ENCODE measurements around the gene TM7SF3.
"Not testable (repeated sequence)": the region's sequence is repeated elsewhere in the genome, so short reads cannot be mapped to it uniquely, and the experiment has no call there.

The TM7SF3 gene

DNA sequence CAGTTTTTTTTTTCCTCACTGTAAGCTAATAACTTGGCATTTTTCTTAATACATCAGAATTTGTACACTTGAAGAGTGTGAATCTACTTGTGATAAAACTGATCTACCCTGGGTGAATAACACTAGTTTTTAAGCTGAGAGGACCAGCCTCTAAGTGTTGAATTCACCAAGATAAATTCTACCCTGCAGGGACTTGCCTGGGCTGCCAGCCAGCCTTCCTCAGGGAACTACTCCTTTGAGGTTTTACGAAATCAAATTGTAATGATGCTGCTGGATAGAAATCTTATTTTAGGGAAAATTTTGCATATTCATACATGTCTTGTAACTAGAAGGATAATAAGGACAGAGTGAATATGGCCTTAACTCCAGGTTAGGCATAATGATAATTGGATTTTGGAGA, 10.1 kb upstream of the TM7SF3 start:
- H3K27ac ChIP-seq = no peak overlapping the region
- no peak overlapping the region for H3K9ac ChIP-seq (ENCODE audit: insufficient read length)
- TF ChIP-seq FOXP2 (optimal IDR thresholded peaks at IDR 0.05; ENCODE audit: control extremely low read depth, extremely low read length, insufficient read depth) (no peak), POLR2AphosphoS5 (IDR thresholded peaks at IDR 0.05; ENCODE audit: borderline replicate concordance, low read depth, low read length) (no peak), EZH2 (IDR thresholded peaks at IDR 0.05) (no peak)
- peaks cover 15% of the 10 kb centered on the region for H3K36me3 ChIP-seq (ENCODE audit: insufficient read depth, low read length)
- no peak for DNase-seq (ENCODE audit: low read depth, low spot score)
- H3K4me3 ChIP-seq = 0 out of 2 replicates have a peak overlapping the region, but pooled peaks have one; percentile 6
- no peaks in the 10 kb centered on the region for H3K9me3 ChIP-seq (ENCODE audit: low read depth, low read length)

DNA sequence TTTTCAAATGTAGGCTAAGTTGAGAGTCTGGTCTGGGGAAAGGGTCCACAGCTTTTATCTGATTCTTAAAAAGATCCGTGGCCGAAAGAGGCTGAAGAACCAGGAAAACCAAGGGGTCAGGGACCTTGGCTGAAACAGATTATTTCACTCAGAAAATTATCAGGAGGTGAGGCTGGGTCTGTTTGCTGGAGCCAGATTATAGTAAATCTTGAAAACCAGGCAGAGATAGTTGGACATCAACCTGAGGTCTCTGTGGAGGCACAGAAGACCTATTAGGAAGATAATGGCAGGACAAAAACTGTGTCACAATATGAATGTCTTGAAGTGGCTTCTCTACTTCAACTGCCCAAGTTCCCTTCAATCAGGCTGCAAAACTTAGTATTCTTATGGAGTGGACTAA, 6.6 kb upstream of the TM7SF3 start:
- no peak for DNase-seq (ENCODE audit: low read depth, low spot score)
- Histone ChIP-seq H3K36me3 (ENCODE audit: insufficient read depth, low read length) (no peaks in the 10 kb centered on the region), H3K27ac (no peak overlapping the region), H3K9me3 (ENCODE audit: low read depth, low read length) (no peaks in the 10 kb centered on the region), H3K9ac (ENCODE audit: insufficient read length) (no peak overlapping the region), H3K4me3 (no peak overlapping the region)
- TF ChIP-seq POLR2AphosphoS5 (IDR thresholded peaks at IDR 0.05; ENCODE audit: borderline replicate concordance, low read depth, low read length) = no peak
- TF ChIP-seq EZH2 (IDR thresholded peaks at IDR 0.05) = no peak
- TF ChIP-seq FOXP2 (optimal IDR thresholded peaks at IDR 0.05; ENCODE audit: control extremely low read depth, extremely low read length, insufficient read depth) = no peak

DNA sequence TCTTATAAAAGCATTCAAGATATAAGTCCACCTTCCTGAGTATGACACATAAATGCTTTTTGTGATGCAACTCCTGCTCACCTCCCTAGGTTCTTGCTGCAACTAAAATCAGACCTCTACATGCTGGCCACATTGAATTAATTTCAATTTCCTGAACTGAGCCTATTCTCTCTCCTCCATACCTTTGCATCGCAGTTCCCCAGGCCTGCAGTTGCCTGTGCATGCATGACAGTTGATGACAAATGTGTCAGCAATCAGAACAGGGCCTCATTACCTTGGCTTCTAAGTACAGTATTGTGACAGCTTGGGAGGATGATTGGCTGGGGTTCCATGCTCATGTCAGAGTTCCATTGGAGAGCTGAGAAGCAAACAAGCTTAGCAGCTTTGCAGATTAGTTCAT, 3.9 kb upstream of the TM7SF3 start:
- DNase-seq (ENCODE audit: low read depth, low spot score) = no peak
- no peak overlapping the region for H3K4me3 ChIP-seq
- no peaks in the 10 kb centered on the region for H3K36me3 ChIP-seq (ENCODE audit: insufficient read depth, low read length)
- no peak overlapping the region for H3K27ac ChIP-seq
- H3K9me3 ChIP-seq (ENCODE audit: low read depth, low read length) = no peaks in the 10 kb centered on the region
- no peak for TF ChIP-seq EZH2 (IDR thresholded peaks at IDR 0.05)
- TF ChIP-seq POLR2AphosphoS5 (IDR thresholded peaks at IDR 0.05; ENCODE audit: borderline replicate concordance, low read depth, low read length) = no peak
- TF ChIP-seq FOXP2 (optimal IDR thresholded peaks at IDR 0.05; ENCODE audit: control extremely low read depth, extremely low read length, insufficient read depth) = no peak
- H3K9ac ChIP-seq (ENCODE audit: insufficient read length) = no peak overlapping the region

DNA sequence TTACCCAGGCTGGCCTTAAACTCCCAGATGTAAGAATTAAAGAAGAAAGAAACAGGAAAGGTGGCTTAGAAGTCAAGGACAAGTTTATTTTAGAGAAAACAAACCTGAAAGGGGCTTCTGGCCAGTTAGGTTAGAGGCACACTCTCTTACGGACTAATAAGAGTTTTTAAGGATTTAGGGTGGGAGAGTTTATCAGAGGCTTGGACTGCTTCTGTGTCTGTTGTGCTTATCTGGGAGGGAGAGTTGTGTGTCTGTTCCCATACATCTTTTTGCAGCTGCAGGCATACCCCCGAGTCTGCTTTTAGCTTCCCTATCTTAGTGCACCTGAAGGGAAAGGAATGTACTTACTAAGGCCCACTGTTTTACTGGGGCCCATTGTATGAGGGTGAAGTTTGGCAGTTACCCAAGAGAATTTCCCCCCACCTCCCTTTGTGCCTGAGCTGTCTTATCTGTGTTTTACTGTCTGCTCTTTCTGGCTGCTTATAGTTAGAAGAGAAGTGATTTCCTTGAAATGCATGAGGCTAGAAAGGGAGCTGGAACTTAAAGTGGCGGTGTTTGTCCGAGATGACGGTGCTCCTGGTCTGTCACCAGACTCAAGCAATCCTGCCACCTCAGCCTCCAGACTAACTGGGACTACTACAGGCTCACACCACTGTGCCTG, 3.1 kb upstream of the TM7SF3 start:
- not testable (repeated sequence) for H3K9ac ChIP-seq (ENCODE audit: insufficient read length); H3K36me3 ChIP-seq (ENCODE audit: insufficient read depth, low read length); H3K27ac ChIP-seq; H3K9me3 ChIP-seq (ENCODE audit: low read depth, low read length); DNase-seq (ENCODE audit: low read depth, low spot score); H3K4me3 ChIP-seq

DNA sequence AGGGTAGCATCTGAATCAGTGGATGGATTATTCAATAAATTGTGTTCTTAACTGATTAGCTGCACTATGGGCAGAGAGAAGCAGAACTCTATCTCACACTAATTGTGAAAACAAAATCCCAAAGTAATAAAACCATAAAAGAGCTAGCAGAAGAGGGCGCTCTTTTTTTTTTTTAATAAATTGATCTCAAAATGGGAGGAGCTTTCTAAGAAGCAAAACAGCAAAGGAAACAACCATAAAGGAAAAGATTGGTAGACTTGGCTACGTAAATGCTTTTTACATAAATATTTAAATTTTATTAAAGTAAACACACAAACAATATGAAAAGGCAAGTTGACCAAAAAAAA, 1.5 kb upstream of the TM7SF3 start:
- H3K9ac ChIP-seq (ENCODE audit: insufficient read length) = peak overlapping the region; percentile 49
- no peak for DNase-seq (ENCODE audit: low read depth, low spot score)

DNA sequence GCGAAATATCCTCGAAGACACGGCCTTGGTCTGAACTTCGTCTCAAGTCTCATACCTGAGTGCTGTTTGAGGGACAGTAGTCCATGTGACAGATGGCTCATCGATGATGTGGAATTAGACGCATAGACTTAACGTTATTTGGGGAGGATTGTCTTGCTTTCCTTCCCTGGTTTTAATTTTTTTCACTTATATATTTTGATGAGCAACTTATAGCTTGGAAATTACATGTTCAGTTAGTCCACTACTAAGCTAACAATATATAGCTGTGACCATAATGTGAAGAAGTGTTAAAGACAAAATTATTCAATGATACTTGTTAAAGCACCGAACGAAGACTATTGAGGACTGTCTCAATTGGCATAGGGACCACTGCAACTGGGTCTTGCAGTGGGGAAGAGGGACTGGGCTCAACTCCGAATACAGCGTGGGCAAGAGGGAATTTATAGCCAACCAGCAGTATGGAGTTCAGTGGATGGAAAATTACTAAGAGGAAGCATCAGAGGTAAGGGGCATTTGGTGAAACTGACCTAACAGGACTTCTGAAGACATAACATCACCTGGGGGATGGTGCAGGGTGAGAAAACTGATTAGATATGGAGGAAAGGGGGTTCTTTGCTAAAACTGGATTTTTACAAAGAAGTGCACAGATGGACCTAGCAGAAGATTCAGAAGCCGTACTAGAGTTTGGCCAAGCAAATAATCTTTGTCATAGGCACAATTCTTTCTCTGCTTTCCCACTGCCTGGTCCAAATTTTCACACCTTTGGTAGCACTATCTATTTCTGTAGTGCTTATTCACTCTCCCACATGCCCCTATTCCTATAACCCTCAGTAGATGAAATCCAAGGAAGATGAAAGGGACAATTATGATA, 910 bp upstream of the TM7SF3 start:
- no peak for DNase-seq (ENCODE audit: low read depth, low spot score)
- Histone ChIP-seq H3K27ac (peak overlapping the region; percentile 79), H3K4me3 (peak overlapping the region; percentile 96), H3K9me3 (ENCODE audit: low read depth, low read length) (no peaks in the 10 kb centered on the region), H3K36me3 (ENCODE audit: insufficient read depth, low read length) (no peaks in the 10 kb centered on the region), H3K9ac (ENCODE audit: insufficient read length) (peak overlapping the region; percentile 83)
- no peak for TF ChIP-seq EZH2 (IDR thresholded peaks at IDR 0.05)
- no peak for TF ChIP-seq POLR2AphosphoS5 (IDR thresholded peaks at IDR 0.05; ENCODE audit: borderline replicate concordance, low read depth, low read length)
- TF ChIP-seq FOXP2 (optimal IDR thresholded peaks at IDR 0.05; ENCODE audit: control extremely low read depth, extremely low read length, insufficient read depth) = no peak

More for the DNA sequence above, 1.5 kb upstream of the TM7SF3 start:
- Histone ChIP-seq H3K9me3 (ENCODE audit: low read depth, low read length) (no peaks in the 10 kb centered on the region), H3K36me3 (ENCODE audit: insufficient read depth, low read length) (no peaks in the 10 kb centered on the region), H3K4me3 (peak overlapping the region; percentile 46), H3K27ac (no peak overlapping the region)
- no peak for TF ChIP-seq EZH2 (IDR thresholded peaks at IDR 0.05)
- TF ChIP-seq POLR2AphosphoS5 (IDR thresholded peaks at IDR 0.05; ENCODE audit: borderline replicate concordance, low read depth, low read length) = no peak
- no peak for TF ChIP-seq FOXP2 (optimal IDR thresholded peaks at IDR 0.05; ENCODE audit: control extremely low read depth, extremely low read length, insufficient read depth)

DNA sequence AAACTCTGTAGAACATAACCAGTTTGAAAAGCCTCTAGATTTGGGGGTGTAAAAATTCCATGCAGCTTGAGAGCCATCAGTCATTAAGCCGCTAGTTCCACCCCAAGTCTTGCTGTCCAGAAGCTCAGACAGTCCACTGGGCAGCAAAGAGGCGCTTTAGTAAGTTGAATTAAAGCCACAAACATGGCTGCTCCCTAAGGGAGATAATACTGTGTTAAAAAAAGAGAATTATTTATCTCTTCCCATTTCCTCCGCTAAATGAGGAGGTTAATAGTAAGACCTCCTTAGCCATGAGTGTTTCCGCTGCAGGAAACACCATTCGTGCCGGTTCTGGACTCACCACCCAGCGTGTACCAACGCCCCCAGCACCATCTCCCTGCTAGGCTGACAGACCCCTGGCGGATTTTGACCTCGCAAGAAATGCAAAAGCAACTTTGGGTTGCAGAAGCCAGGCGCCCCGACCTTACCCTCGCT, 536 bp downstream of the TM7SF3 start:
- peak overlapping the region; percentile 96 for H3K4me3 ChIP-seq
- no peak for DNase-seq (ENCODE audit: low read depth, low spot score)
- peak overlapping the region; percentile 33; the same call in 1 of the 2 replicates for H3K27ac ChIP-seq
- H3K9me3 ChIP-seq (ENCODE audit: low read depth, low read length) = no peaks in the 10 kb centered on the region
- no peak for TF ChIP-seq FOXP2 (optimal IDR thresholded peaks at IDR 0.05; ENCODE audit: control extremely low read depth, extremely low read length, insufficient read depth)
- TF ChIP-seq EZH2 (IDR thresholded peaks at IDR 0.05) = no peak
- no peak for TF ChIP-seq POLR2AphosphoS5 (IDR thresholded peaks at IDR 0.05; ENCODE audit: borderline replicate concordance, low read depth, low read length)
- no peaks in the 10 kb centered on the region for H3K36me3 ChIP-seq (ENCODE audit: insufficient read depth, low read length)
- H3K9ac ChIP-seq (ENCODE audit: insufficient read length) = peak overlapping the region; percentile 67

DNA sequence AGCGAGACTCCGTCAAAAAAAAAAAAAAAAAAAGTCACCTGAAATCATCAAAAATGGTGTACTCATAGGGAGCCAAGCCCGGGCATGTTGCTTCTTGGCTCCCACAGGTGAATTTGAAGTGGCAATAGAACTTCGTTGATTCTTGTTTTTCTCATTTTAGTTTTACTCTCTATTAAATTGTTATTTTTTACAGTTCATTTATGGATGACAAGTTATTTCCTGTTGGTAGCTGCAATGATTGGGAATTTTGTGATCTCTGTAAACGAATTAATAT, 1.3 kb downstream of the TM7SF3 start:
- Histone ChIP-seq H3K4me3 (peak overlapping the region; percentile 96), H3K9ac (ENCODE audit: insufficient read length) (peak overlapping the region; percentile 67), H3K36me3 (ENCODE audit: insufficient read depth, low read length) (no peaks in the 10 kb centered on the region), H3K27ac (peak overlapping the region; percentile 33; the same call in 1 of the 2 replicates), H3K9me3 (ENCODE audit: low read depth, low read length) (no peaks in the 10 kb centered on the region)
- DNase-seq (ENCODE audit: low read depth, low spot score) = no peak
- no peak for TF ChIP-seq EZH2 (IDR thresholded peaks at IDR 0.05)
- no peak for TF ChIP-seq FOXP2 (optimal IDR thresholded peaks at IDR 0.05; ENCODE audit: control extremely low read depth, extremely low read length, insufficient read depth)
- no peak for TF ChIP-seq POLR2AphosphoS5 (IDR thresholded peaks at IDR 0.05; ENCODE audit: borderline replicate concordance, low read depth, low read length)

All from SK-N-MC (cell line).